NCI-H2196 (cell line): ENCODE data around the gene FAM114A1.
"Not testable (repeated sequence)": the region's sequence is repeated elsewhere in the genome, so short reads cannot be mapped to it uniquely, and the experiment has no call there.

Experiments
- DNase-seq: peaks from one replicate; lab custom pipeline; 2025; ENCODE audit not compliant: unreplicated experiment; lab: John Stamatoyannopoulos, UW

FAM114A1 gene

DNA sequence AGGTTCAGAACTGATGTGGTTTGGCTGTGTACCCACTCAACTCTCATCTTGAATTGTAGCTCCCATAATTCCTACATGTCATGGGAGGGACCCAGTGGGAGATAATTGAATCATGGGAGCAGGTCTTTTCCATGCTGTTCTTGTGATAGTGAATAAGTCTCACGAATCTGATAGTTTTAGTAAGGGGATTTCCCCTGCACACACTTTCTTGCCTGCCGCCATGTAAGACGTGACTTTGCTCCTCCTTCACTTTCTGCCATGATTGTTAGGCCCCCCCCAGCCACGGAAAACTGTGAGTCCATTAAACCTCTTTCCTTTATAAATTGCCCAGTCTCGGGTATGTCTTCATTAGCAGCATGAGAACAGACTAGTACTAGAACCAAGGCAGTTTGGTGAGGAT is 91.6 kb downstream of the FAM114A1 start:
- DNase-seq, result not testable (repeated sequence)

DNA sequence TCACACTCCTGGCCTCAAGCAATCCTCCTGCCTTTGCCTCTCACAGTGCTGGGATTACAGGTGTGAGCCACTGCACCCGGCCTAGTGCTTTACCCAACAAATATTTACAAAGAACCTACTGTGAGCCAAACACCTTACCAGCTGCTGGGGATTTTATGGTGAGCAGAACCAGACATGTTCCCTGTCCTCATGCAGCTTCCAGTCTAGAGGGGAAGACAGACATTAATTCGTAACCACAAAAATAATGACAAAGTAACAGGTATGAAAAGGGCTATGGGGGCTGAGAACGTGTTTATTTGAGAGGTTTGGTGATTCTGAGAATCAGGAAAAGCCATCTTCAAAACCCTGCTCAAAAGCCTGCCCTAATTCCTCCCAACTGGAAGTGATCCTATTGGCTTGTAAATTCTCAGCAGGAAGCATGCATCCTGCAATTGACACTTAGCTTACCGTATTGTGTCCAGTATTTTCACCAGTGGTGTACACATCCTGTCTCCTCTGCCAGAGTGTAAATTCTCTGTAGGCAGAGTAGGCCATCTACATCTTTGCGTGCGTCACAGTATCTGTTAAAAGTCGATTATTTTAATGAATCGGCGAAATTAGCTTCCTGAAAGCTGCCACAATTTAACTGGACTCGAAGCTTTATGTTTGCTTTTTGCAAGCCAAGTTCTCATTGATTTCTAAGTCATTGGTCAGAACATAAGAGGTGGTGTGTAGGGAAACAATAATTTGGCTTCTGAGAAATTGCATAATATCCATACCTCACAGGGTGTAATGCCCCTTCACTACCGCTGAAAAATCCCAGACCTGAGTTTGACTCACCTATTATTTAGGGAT is 97.6 kb downstream of the FAM114A1 start:
- DNase-seq, result no peak

- DNase-seq, result no peak
These were observed 98.3 kb downstream of the FAM114A1 start for GRCh38 chr4:38965866-38966265.

DNA sequence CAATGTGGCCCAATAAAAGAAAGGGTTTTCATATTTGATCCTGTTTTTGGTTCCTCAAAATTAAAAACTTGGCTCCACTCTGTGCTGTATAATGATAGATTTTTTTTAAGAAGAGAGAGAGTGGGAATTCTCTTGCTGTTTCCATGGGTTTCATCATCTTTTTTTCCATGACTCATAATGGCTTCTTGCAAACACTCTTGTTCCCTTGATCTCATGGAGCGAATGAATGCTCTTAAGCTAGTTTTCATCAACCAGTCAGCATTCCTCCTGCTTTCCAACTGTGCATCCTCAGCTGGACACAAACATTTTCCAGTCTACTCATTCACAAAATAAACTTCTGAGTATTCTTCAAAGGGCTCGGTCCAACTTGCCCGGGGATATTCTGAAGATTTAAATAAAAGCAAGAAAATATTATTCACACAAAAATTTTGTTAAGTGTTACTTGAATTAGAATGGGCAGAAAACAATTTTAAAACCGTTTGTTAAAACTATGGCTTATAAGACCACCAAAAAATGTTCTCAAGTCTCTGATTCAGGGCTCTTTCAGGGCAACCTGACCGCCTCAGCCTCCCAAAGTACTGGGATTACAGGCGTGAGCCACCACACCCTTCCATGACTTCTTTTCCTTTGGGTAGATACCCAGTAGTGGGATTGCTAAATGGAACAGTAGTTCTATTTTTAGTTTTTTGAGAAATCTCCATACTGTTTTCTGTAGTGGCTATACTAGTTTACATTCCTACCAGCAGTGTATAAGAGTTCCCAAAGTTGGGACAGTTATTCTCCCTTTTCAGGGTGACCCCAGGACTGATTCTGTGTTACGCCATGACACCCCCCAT is 99.9 kb downstream of the FAM114A1 start:
- DNase-seq, result no peak

- DNase-seq, result no peak
These were observed 101.1 kb downstream of the FAM114A1 start for GRCh38 chr4:38968668-38969067.

- no peak for DNase-seq
These were observed 108.7 kb downstream of the FAM114A1 start for GRCh38 chr4:38976308-38976707.

GRCh38 chr4:38979081-38979480 is 111.5 kb downstream of the FAM114A1 start:
- DNase-seq, result no peak

DNA sequence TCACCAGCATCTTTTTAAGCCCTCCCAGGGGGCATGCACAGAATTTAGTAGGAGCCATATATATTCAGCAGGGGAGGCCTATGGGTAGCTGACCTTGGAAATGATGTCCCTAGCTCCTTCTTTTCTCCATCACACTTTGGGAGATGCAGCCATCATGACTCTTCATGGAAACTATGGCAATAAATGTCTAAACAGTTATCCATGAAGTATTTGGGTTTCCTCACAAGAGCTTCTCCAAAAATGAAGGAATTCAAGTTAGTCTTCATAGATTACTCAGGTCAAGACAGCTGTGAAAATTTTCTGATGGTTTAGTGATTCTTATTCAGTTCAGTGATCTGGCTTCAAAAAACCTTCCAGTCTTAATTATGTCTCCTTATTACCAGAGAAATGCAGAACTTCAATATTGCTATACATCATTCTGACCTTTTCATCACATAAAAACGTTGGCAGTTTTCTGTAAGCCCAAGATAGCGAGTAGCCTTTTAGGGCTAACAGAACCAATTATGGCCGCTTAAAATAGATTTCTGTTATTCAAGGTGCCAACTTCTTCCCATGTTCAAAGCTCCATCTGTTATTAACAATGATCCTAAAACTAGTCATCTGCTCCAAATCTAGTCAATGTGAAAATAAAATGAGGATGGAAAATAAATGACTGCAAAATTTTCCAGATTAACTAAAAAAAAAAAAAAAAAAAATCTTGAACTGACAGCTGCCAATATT is 112.1 kb downstream of the FAM114A1 start:
- no peak for DNase-seq

DNA sequence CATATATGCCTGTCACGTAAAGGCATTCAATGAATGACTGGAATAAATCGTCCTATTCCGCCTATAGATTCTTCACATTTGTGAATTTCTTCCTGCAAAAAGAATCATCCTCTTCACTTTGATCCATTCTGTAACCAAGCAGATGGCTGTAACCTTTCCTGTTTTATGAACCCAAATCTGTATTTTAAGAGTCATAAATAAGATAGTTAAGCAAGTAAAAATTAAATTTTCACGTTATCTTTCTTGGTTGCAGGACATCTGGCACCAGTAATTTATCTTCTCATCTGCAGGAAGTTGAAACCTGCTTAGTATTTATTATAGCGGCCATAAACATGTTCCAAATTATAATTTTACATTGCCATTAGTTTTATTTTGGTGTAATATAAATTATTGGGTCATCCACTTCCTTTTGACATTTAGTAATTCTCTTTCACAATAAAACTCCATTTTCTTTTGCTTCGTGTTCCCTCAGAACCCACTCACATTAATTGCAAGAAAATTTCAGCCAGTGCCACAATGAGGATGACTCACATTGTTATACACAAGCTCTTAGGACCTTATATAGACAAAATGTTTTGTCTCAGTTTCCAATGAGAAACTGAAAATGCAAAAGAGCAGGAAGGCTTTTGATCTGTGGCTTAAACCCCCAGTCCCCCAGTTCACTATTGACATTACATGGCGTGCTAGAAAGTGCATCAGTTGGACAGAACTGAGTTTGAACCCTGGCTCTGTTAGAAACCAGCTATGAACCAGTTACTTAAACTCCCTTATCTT is 113.5 kb downstream of the FAM114A1 start:
- no peak for DNase-seq

GRCh38 chr4:38982361-38983095 is 114.9 kb downstream of the FAM114A1 start:
- no peak for DNase-seq

DNA sequence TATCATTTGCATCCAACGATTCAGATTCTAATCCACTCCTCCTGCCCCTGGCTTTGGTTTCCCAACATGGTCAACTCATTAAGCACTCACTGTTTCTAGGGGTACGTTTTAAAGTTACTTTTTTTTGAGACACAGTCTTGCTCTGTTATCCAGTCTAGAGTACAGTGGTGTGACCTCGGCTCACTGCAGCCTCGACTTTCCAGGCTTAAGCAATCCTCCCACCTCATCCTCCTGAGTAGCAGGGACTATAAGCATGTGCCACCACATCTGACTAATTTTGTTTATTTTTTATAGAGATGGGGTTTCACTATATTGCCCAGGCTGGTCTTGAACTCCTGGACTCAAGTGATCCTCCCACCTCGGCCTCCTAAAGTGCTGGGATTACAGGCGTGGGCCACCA is 115.7 kb downstream of the FAM114A1 start:
- DNase-seq, result no peak

- DNase-seq, result no peak
These were observed 116.4 kb downstream of the FAM114A1 start for GRCh38 chr4:38983787-38984598.

- DNase-seq, result no peak
These were observed 117.9 kb downstream of the FAM114A1 start for GRCh38 chr4:38985410-38986100.

- no peak for DNase-seq
These were observed 119.9 kb downstream of the FAM114A1 start for GRCh38 chr4:38987491-38987890.

GRCh38 chr4:38988353-38988752 is 120.7 kb downstream of the FAM114A1 start:
- DNase-seq, result not testable (repeated sequence)

DNA sequence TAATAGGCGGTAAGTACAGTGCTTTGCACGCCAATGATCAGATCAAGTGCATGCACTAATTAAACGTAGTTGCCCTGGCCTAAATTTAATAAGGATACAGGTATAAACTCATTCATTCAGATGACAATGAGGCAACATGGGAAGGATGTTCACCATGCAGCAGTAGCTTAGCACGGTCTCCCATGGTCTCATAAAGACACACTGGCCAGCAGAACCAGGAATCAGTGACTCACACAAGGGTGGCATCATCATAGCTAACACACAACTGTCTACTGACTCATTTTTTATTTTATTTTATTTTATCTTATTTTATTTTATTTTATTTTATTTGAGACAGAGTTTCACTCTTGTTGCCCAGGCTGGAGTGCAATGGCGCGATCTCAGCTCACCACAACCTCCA is 121.9 kb downstream of the FAM114A1 start:
- DNase-seq, result no peak

GRCh38 chr4:38990241-38990640 is 122.6 kb downstream of the FAM114A1 start:
- no peak for DNase-seq

- DNase-seq, result no peak
These were observed 126.1 kb downstream of the FAM114A1 start for GRCh38 chr4:38993683-38994082.

- no peak for DNase-seq
These were observed 126.5 kb downstream of the FAM114A1 start for GRCh38 chr4:38994135-38994534.
